Colonic mucosa (tissue), 4 donors: ENCODE data around the gene BARX2. TPM values are rescaled to one million over a fixed set of nuclear protein-coding genes. Genes with fewer than 3 reads are reported as not detected.

Source experiments
- DNase-seq: peaks from one replicate; pipeline ENCODE4 v3.0.0-alpha.2; 2020
- H3K27ac ChIP-seq: fragments of 200-600 bp; one replicate; pipeline ENCODE4 v1.8.0; 2021
- H3K27me3 ChIP-seq: fragments of 200-600 bp; one replicate; pipeline ENCODE4 v1.8.0; 2021
- H3K36me3 ChIP-seq: fragments of 200-600 bp; one replicate; pipeline ENCODE4 v1.8.0; 2021
- H3K4me1 ChIP-seq: fragments of 200-600 bp; one replicate; pipeline ENCODE4 v1.8.0; 2021; ENCODE audit warnings: mild to moderate bottlenecking
- H3K4me3 ChIP-seq: fragments of 200-600 bp; one replicate; pipeline ENCODE4 v1.8.0; 2021
- H3K9ac ChIP-seq, 2 donors: one replicate each; pipeline ENCODE4 v1.7.0; 2013; ENCODE audit warnings: control low read depth in 2 of 2, low read depth in 2 of 2, low read length in 2 of 2
- H3K9me3 ChIP-seq: fragments of 200-600 bp; one replicate; pipeline ENCODE4 v1.8.0; 2021
- intact Hi-C: fragments of 100-400 bp; cut with DNase I; formaldehyde crosslinking; loops from one replicate; pipeline ENCODE4 v1.14.1; 2022
- total RNA-seq, 2 donors: library from RNA; stranded (reverse); fragmentation: NEBNext Ultra II Directional in 1 of 2; extraction: Animal tissue kit (Norgen Biotek cat#: 25700) in 1 of 2; gene quantifications; one replicate each; pipeline ENCODE4 v1.2.1, GENCODE V29; 2021
- TF ChIP-seq, protein P1 (sequence below): fragments of 200-600 bp; IDR thresholded peaks from one replicate; pipeline ENCODE4 v1.8.0; 2022; ENCODE audit warnings: antibody characterized with exemption, mild to moderate bottlenecking
- donor health status: healthy.
- donor health status: DM: no; HTN: no; CAD: no.
- donor health status: DM: no; HTN: no; CAD: no.

Gene BARX2
- total RNA-seq, 2 donors from 2014 or later = 19.0 to 23.9 TPM

DNA sequence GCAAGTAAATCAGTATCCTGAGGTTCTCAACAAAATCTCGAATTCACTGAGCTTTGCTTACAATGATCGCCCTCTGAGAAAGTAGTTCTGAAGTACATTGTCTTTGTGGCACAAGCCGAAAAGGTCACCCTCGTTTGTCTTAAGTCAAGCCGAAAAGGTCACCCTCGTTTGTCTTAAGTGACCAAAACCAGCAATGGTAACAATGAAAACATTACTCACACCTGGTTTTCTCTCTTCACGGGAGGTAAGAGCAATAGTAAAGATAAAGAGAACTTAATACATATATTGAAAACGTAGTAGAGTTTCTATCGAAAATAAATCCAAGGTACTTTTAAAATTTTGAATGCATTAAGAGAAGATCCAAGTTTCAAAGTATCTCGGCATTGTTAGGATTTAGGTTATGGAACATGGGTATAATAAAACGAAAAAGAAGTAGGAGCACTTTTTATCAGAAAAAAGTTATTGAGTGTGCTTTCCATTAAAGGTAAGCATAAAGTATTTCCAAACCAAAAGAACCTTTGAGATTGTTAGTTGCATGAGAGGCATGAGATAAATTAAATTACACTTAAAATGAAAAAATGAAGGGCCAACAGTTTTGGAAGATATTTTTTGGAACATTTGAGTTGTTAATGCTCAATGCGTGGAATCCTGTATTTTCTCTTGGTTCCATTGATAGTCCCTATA, 1.2 kb downstream of the BARX2 start:
- peak overlapping the region; percentile 36 for H3K4me3 ChIP-seq
- H3K27me3 ChIP-seq = peaks cover 17% of the 10 kb centered on the region
- H3K27ac ChIP-seq = peak overlapping the region; percentile 95
- no peaks in the 10 kb centered on the region for H3K9me3 ChIP-seq
- intact Hi-C loops = no loop called here
- H3K36me3 ChIP-seq = no peaks in the 10 kb centered on the region
- no peaks in the 10 kb centered on the region for H3K4me1 ChIP-seq
- TF ChIP-seq, protein P1, sequence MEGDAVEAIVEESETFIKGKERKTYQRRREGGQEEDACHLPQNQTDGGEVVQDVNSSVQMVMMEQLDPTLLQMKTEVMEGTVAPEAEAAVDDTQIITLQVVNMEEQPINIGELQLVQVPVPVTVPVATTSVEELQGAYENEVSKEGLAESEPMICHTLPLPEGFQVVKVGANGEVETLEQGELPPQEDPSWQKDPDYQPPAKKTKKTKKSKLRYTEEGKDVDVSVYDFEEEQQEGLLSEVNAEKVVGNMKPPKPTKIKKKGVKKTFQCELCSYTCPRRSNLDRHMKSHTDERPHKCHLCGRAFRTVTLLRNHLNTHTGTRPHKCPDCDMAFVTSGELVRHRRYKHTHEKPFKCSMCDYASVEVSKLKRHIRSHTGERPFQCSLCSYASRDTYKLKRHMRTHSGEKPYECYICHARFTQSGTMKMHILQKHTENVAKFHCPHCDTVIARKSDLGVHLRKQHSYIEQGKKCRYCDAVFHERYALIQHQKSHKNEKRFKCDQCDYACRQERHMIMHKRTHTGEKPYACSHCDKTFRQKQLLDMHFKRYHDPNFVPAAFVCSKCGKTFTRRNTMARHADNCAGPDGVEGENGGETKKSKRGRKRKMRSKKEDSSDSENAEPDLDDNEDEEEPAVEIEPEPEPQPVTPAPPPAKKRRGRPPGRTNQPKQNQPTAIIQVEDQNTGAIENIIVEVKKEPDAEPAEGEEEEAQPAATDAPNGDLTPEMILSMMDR = no peak
- DNase-seq = no peak
- peak overlapping the region; percentile 16 to 65 for H3K9ac ChIP-seq

DNA sequence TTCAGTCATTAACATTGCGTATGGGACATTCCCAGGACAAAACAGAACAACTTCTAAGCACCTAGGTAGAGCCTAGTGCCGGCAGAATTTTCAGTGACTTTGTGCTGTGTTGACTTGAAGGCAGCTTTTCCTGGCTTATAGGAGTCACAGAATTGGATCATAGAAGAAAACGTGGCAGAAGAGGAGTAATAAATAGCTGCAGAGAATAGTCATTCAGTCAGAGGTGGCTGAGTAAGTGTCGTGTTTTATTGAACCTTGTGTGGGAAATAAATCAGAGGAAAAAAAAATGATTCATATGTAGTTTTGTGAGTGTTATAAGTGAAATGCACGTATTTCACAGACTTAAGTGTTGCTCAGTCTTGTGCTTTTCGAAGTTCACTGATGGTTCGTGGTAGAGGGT, 2.1 kb downstream of the BARX2 start:
- Histone ChIP-seq H3K36me3 (no peaks in the 10 kb centered on the region), H3K9me3 (no peaks in the 10 kb centered on the region), H3K27me3 (peaks cover 17% of the 10 kb centered on the region), H3K4me3 (no peak overlapping the region), H3K4me1 (no peaks in the 10 kb centered on the region), H3K9ac (peak overlapping the region in 1 of 2 donors; percentile 62), H3K27ac (peak overlapping the region; percentile 95)
- TF ChIP-seq, protein P1 = no peak
- intact Hi-C loops = no loop called here
- no peak for DNase-seq

DNA sequence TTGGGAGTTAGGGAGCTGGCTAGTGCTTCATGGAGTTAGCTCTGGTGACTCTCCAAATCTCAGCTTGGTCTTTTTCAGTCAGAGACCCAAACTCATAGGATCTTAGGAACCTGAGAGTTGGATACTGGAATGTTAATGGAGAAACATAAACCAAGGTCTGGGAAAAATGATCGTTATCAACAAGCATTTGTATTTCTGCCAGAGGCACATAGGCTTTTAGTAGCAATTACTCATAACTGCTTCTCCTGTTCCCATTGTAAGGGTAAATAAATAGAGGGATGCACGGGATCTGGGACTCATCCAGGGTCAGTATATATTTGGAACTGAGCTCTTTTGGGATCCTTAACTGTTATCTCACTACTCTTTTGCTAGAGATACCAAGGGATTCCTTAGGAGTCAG, 4.8 kb downstream of the BARX2 start:
- H3K36me3 ChIP-seq = no peaks in the 10 kb centered on the region
- H3K27ac ChIP-seq = no peak overlapping the region
- TF ChIP-seq, protein P1 = no peak
- H3K27me3 ChIP-seq = no peaks in the 10 kb centered on the region
- intact Hi-C loops = no loop called here
- no peak overlapping the region for H3K4me3 ChIP-seq
- H3K9me3 ChIP-seq = no peaks in the 10 kb centered on the region
- no peak for DNase-seq
- H3K9ac ChIP-seq = no peak overlapping the region
- no peaks in the 10 kb centered on the region for H3K4me1 ChIP-seq

DNA sequence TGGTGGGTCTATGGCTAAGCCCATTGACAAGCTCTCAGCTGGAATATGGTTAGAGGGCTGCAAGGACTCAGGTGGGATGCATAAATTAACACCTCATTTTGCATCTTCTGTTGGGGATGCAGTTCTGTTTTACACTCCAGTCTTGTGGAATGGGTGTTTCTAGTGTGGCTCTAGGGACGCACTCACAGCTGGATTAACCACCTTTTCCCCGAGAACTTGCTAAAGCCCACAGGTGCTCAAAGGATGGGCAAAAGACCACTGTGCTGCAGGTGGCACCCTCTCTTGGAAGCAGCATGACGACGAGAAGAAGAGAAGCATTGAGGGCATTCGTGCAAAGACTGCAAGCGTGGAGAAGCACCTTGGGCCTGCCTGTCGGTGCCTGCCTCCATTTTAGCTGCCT, 6.9 kb downstream of the BARX2 start:
- Histone ChIP-seq H3K4me1 (no peaks in the 10 kb centered on the region), H3K27me3 (no peaks in the 10 kb centered on the region)

DNA sequence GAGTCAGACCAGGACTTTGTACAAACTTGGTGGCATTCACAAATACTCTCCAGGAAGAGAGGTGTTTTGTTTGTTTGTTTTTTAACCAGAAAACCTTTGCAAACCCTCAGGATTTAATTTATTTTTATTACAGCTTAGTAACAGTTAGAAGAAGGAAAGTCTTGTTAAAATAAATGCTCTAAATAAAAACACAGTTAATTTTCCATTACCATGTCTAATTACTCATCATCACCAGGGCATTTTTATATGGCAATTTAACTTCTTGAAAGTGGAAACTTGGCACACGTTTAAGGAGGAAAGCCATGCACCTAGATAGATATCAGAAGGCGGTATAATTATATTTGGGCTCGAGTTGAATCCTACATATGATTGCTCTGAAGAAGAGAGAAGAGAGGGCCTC, 7.4 kb downstream of the BARX2 start:
- H3K27me3 ChIP-seq = no peaks in the 10 kb centered on the region
- no peaks in the 10 kb centered on the region for H3K36me3 ChIP-seq
- no peak overlapping the region for H3K27ac ChIP-seq
- H3K9me3 ChIP-seq = no peaks in the 10 kb centered on the region
- intact Hi-C loops = no loop called here
- H3K4me1 ChIP-seq = no peaks in the 10 kb centered on the region
- TF ChIP-seq, protein P1 = no peak
- H3K4me3 ChIP-seq = no peak overlapping the region
- H3K9ac ChIP-seq = no peak overlapping the region
- DNase-seq = no peak

More for the DNA sequence above, 6.9 kb downstream of the BARX2 start:
- Histone ChIP-seq H3K36me3 (no peaks in the 10 kb centered on the region), H3K4me3 (no peak overlapping the region), H3K9ac (no peak overlapping the region), H3K27ac (no peak overlapping the region), H3K9me3 (no peaks in the 10 kb centered on the region)
- TF ChIP-seq, protein P1 = no peak
- intact Hi-C loops = no loop called here
- DNase-seq = no peak
